Urinary bladder (tissue), 4 donors: ENCODE results near the gene NCOA7. TPM values are rescaled to one million over a fixed set of nuclear protein-coding genes. Genes with fewer than 3 reads are reported as not detected.
A peak's percentile ranks its signal among the peaks of the same experiment; 100 is the strongest.
"Not testable (repeated sequence)": the region's sequence is repeated elsewhere in the genome, so short reads cannot be mapped to it uniquely, and the experiment has no call there.

Source experiments
- DNase-seq: peaks from one replicate; pipeline ENCODE4 v3.0.0-alpha.2; 2015; ENCODE audit errors: extremely low spot score
- H3K27ac ChIP-seq: one replicate; pipeline ENCODE4 v1.5.1; 2013; ENCODE audit warnings: low read depth, mild to moderate bottlenecking, moderate library complexity
- H3K36me3 ChIP-seq: one replicate; pipeline ENCODE4 v1.6.1; 2013; ENCODE audit warnings: mild to moderate bottlenecking, moderate library complexity; ENCODE audit not compliant: insufficient read depth
- H3K4me1 ChIP-seq: one replicate; pipeline ENCODE4 v1.6.1; 2013; ENCODE audit warnings: mild to moderate bottlenecking, moderate library complexity; ENCODE audit not compliant: insufficient read depth
- H3K4me3 ChIP-seq: one replicate; pipeline ENCODE4 v1.5.1; 2013; ENCODE audit warnings: low read depth, low read length
- WGBS: extraction: QIAGEN DNeasy Blood & Tissue Kit; methylation state at CpG from one replicate; pipeline ENCODE4 v1.1.7; 2013; 5-methylcytosine and 5-hydroxymethylcytosine counted together
- polyA plus RNA-seq: library from polyadenylated mRNA; stranded (reverse); fragments of 200-250 nt; gene quantifications from one replicate; pipeline ENCODE4 v1.2.3, GENCODE V29; 2013
- total RNA-seq: library from RNA; depleted of rRNA; stranded (reverse); fragments of >200 nt; gene quantifications from one replicate; pipeline ENCODE4 v1.2.3, GENCODE V29; 2014
- donor health status: healthy with polysubstance abuse.
- donor health status: healthy.

Gene NCOA7
- total and polyA plus RNA-seq, 2 donors: 29.4 to 38.0 TPM

DNA sequence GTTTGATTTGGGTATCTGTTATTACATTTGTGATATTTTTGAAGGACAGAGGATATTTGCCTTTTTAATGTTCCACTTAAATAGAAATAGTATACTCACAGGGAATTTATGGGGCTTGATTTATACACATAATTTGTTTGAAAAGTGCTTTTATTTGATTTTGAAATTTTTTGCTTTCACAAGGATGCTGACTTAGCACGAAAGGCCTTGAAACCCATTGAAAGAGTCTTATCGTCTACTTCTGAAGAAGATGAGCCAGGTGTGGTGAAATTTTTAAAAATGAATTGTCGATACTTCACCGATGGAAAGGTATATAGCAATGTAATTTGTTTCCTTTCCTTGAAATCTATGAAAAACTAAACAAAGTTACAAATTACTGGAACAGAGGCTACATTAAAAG, 91.5 kb downstream of the NCOA7 start:
- H3K4me1 ChIP-seq: no peaks in the 10 kb centered on the region
- H3K36me3 ChIP-seq: peaks cover 4% of the 10 kb centered on the region
- DNase-seq: no peak
- no peak overlapping the region for H3K27ac ChIP-seq
- 96% methylated on average over 4 of the region's 4 CpGs for WGBS
- H3K4me3 ChIP-seq: no peak overlapping the region

DNA sequence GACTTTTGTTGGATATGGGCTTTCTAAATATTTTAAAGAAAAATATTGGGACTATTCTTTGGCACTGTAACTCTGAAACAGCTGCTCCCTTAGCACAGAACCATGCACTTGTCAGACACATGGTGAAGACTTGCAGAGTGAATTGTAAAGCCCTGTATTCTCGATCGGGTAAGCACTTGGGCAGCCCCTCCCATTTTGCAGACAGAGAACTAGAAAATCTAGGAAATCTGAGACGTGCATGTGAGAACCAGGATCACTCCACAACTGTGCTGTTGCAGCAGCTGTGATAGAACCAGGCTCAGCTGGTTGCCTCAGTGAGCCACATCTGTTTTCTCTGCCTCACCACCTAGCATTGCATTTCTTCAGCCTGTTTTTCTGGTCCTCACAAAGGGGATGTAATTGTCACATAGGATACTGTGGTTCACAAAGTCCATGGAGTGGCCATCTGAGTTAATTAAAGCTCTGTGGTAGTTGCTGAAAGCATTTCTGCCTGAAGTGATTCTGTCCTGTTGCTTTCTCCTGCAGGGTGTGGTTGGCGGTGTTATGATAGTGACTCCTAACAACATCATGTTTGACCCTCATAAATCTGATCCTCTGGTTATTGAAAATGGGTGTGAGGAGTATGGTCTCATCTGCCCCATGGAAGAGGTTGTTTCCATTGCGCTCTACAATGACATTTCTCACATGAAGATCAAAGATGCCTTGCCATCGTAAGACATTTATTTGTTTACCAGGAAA, 94.0 kb downstream of the NCOA7 start:
- H3K36me3 ChIP-seq: peaks cover 2% of the 10 kb centered on the region
- no peak overlapping the region for H3K27ac ChIP-seq
- 61% methylated on average over 6 of the region's 6 CpGs for WGBS

DNA sequence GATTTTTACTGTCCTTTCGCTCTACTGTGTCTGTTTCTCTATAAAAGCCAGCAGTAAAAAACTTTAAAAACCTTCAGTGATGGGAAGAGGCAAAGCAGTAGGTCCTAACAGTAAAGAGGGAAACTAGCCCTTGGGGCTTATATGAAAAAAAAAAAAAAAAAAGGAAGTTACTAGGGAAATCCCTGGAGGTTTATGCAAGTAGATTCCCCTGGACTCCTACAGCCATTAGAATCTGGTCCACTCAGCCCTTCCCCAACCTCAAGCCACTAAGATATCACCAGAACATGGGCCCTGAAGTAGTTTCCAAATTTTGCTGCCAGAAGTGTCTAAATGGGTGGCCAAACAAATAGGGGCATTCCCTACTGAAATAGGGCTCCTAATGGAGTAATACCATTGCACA, 95.3 kb downstream of the NCOA7 start:
- WGBS: 89% methylated on average over 1 of the region's 1 CpG
- Histone ChIP-seq H3K4me1 (no peaks in the 10 kb centered on the region), H3K36me3 (no peaks in the 10 kb centered on the region), H3K4me3 (no peak overlapping the region), H3K27ac (no peak overlapping the region)
- DNase-seq: no peak

More for the DNA sequence above, 94.0 kb downstream of the NCOA7 start:
- no peak overlapping the region for H3K4me3 ChIP-seq
- H3K4me1 ChIP-seq: no peaks in the 10 kb centered on the region
- no peak for DNase-seq

DNA sequence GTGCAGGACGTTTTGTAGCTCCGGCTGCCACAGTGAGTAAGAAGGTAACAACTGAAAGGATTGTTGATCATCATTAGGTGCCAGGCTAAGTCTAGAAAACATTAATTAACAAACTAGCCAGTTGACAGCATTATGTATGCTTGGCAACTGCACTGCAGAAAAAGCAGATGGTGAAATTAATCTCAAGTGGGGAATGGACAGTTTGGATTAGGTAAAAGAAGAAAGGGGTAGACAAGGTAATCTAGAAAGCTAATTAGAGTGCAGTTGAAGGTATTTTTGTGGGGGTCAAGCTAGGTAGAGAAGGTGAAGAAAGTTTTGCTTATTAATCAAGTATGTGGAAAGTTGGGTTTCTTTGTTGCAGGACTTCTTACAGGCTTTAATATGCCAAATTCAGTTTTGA, 96.2 kb downstream of the NCOA7 start:
- no peak for DNase-seq
- H3K4me3 ChIP-seq: no peak overlapping the region
- no peaks in the 10 kb centered on the region for H3K36me3 ChIP-seq
- no peak overlapping the region for H3K27ac ChIP-seq
- 87% methylated on average over 2 of the region's 2 CpGs for WGBS
- no peaks in the 10 kb centered on the region for H3K4me1 ChIP-seq

DNA sequence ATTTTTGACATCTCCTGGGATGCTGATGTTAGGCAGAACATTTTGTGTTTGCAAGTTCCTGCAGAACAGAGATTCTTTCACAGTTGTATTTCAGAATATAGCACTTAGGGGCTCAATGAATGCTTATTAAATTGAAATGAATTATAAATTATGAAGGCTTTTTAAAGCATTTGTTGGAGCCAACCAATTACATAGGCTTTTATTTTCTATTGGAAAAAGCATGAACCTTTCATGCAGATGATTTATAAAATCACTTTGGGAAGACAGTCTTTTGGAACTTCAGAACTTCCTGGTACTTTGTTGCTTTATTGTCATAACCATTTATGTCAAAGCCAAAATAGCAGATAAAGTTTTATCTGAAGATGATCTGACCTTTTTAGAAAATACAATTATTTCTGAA, 96.6 kb downstream of the NCOA7 start:
- no peaks in the 10 kb centered on the region for H3K36me3 ChIP-seq
- no peak overlapping the region for H3K4me3 ChIP-seq
- H3K4me1 ChIP-seq: no peaks in the 10 kb centered on the region
- no peak overlapping the region for H3K27ac ChIP-seq
- DNase-seq: no peak

DNA sequence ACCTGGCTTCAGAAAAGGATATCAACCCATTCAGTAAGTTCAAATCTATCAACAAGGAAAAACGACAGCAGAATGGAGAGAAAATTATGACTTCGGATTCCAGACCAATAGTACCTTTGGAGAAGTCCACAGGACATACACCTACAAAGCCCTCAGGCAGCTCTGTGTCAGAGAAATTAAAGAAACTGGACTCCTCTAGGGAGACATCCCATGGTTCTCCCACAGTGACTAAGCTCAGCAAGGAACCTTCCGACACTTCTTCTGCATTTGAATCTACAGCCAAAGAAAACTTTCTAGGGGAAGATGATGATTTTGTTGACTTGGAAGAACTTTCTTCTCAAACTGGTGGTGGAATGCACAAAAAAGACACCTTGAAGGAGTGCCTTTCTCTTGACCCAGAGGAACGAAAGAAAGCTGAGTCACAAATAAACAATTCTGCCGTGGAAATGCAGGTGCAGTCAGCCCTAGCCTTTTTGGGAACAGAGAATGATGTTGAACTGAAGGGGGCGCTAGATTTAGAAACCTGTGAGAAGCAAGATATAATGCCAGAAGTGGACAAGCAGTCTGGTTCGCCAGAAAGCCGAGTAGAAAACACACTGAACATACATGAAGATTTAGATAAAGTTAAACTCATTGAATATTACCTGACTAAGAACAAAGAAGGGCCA, 98.4 kb downstream of the NCOA7 start:
- 78% methylated on average over 8 of the region's 8 CpGs for WGBS
- Histone ChIP-seq H3K4me1 (no peaks in the 10 kb centered on the region), H3K4me3 (no peak overlapping the region), H3K27ac (no peak overlapping the region), H3K36me3 (no peaks in the 10 kb centered on the region)
- DNase-seq: no peak

DNA sequence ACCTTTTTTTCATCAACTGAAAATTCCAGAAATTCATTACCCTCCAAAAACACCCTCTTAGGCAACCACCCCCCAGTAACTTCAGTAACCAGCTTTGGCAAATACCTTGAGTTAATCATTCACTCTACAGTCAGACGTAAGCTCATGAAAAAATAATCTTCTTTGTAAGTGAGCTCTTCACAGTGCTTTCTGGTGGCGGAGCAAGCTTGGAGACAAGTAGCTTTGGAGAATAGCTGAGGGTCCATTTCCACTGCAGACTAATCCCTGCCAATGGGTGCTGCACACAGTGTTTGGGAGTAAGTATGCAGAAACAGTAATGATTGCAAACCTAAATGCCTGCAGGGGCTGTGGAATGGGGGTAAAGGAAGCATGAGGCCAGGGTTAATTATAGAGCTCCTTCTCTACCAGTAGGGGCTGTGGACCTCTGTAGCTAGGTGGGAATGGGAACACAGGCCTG, 109.0 kb downstream of the NCOA7 start:
- H3K4me3 ChIP-seq: no peak overlapping the region
- no peak overlapping the region for H3K27ac ChIP-seq
- DNase-seq: no peak
- H3K36me3 ChIP-seq: peaks cover 2% of the 10 kb centered on the region
- no peaks in the 10 kb centered on the region for H3K4me1 ChIP-seq
- WGBS: 48% methylated on average over 2 of the region's 2 CpGs

DNA sequence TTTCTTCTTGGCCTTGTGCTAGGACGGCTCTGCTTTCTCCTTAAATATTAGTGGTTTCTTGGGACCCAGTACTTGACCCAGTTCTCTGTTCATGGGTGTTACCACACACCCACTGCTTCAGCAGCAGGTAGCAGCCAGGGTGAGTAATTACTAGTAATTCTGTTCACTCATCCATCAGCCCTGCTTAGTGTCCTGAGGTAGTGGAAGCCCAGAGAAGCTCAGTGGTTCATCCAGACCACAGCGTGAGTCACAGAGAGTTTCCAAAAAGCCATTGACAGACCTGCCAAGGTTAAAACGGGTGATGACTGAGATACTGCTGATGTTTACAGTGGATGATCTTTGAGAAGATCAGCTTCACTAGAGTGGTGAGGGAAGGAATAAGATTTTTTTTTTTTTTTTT, 114.1 kb downstream of the NCOA7 start:
- H3K4me3 ChIP-seq: no peak overlapping the region
- WGBS: 92% methylated on average over 3 of the region's 3 CpGs

DNA sequence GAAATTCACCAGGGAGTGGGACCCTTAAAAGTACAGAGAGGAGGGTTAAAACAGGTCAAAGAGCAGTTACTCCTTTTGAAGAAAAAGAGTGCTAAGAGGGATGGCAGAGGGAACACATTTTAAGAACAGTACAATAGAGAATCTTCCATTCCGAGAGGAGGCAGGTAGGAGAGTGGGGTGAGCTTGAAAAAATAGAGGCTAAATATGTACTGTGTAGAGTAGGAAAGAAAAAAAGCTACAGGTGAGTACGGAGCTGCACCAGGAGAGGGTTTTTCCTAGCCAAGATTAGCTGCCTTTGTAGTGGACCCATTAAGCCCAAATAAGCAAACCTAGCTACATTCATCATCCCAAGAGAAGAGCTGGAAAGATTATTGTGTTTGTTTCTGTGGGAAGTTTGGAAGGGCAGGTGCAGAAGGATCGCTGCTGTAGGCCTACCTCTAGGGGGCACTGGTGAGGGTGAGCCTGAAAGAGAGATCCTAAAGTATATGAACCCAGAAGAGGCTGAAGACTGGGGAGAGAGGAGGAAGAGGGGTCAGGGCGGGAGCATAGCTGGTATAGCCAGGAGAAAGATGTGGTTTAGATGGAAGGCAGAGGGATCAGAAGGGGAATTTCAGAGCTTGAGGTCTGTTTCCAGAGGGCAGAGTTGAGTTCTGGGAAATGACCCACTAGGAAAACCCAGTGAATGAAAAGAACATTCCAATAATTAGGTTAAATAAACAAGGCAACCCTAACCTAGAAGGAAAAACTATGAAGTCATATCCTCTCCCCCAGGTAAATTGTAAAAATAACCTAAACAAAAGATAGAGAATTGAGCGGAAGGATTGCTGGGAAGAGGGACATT, 115.6 kb downstream of the NCOA7 start:
- no peak overlapping the region for H3K27ac ChIP-seq
- no peak for DNase-seq
- H3K36me3 ChIP-seq: no peaks in the 10 kb centered on the region
- 70% methylated on average over 5 of the region's 5 CpGs for WGBS
- no peaks in the 10 kb centered on the region for H3K4me1 ChIP-seq
- H3K4me3 ChIP-seq: no peak overlapping the region

More for the DNA sequence above, 114.1 kb downstream of the NCOA7 start:
- Histone ChIP-seq H3K27ac (no peak overlapping the region), H3K4me1 (no peaks in the 10 kb centered on the region), H3K36me3 (no peaks in the 10 kb centered on the region)
- DNase-seq: no peak

DNA sequence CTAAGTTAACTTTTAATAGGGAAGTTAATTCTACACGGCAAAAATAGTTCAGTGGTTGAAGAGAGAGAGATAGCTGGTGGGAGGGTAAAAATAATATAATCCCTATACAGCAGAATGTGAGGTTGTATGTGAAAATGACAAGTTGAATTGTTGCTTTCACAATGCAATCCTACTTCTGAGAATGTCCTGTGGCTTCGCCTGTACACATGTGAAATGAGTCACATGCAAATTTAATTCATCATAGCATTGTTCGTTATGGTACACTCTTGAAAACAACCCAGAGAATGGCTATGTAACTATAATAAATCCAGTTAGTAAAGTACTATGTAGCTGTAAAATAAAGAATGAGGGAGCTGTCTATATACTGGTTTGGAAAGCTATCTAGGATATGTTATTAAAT, 119.8 kb downstream of the NCOA7 start:
- no peak for DNase-seq
- Histone ChIP-seq H3K36me3 (no peaks in the 10 kb centered on the region), H3K4me1 (no peaks in the 10 kb centered on the region), H3K27ac (no peak overlapping the region), H3K4me3 (no peak overlapping the region)
- 59% methylated on average over 3 of the region's 3 CpGs for WGBS

DNA sequence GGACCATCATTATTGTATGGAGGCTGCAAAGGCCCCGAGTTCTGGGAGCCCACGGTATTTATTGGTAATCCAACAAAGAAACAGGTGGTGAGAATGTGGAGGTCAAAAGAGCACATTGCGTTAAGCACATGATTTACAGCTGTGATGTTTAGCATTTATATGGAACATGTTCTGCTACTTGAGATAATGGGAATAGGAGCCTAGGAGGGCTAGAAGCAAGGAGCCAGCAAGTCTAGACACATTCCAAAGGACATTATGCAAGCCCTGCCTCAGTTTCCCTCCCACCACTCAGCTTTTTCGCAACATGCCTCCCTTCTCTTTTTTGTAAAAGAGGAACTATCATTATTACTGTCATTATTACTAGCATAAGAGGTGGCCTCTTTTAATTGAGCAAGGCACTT, 120.3 kb downstream of the NCOA7 start:
- H3K4me3 ChIP-seq, H3K27ac ChIP-seq, H3K4me1 ChIP-seq, DNase-seq, H3K36me3 ChIP-seq: not testable (repeated sequence)
- 54% methylated on average over 4 of the region's 4 CpGs for WGBS

DNA sequence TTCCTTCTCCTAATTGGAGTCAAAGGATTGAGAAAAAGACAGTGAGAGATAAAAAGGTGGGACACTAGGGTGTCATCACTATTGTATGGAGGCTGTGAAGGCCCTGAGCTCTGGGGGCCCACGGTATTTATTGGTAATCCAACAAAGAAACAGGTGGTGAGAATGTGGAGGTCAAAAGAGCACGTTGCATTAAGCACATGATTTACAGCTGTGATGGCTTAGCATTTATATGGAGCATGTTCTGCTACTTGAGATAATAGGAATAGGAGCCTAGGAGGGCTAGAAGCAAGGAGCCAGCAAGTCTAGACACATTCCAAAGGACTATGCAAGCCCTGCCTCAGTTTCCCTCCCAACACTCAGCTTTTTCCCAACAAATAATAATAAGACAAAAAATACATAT, 121.7 kb downstream of the NCOA7 start:
- not testable (repeated sequence) for DNase-seq, H3K36me3 ChIP-seq, H3K4me3 ChIP-seq, H3K27ac ChIP-seq, H3K4me1 ChIP-seq
- WGBS: 40% methylated on average over 2 of the region's 2 CpGs

DNA sequence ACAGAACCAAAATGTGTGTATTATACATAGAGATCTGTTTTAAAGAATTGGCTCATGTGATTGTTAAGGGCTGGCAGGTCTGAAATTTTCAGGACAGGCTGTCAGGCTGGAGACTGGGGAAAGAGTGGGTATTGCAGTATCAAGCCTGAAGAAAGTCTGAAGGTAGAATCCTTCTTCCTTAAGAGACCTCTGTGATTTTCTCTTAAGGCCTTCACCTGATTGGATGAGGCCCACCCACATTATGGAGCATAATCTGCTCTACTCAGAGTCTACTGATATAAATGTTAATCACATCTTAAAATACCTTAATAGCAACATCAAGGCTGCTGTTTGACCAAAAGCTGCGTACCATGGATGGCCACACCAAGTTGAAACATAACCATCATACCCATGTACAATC, 122.4 kb downstream of the NCOA7 start:
- no peaks in the 10 kb centered on the region for H3K36me3 ChIP-seq
- WGBS: 98% methylated on average over 1 of the region's 1 CpG

More for the DNA sequence above, 122.4 kb downstream of the NCOA7 start:
- H3K4me3 ChIP-seq: no peak overlapping the region
- no peaks in the 10 kb centered on the region for H3K4me1 ChIP-seq
- H3K27ac ChIP-seq: peak overlapping the region; percentile 38
- no peak for DNase-seq
